Measurements from ENCODE around the gene SV2B. TPM values are rescaled to one million over a fixed set of nuclear protein-coding genes. Genes with fewer than 3 reads are reported as not detected.

SV2B gene
- total and polyA plus RNA-seq, 9 of the 15 experiments (the other 6 are each of a cell fraction or from before 2014, with no cell fraction given): 0.01 to 0.25 (median 0.11) TPM

GRCh38 chr15:91219206-91219605 lies 119.1 kb downstream of the SV2B start:
- no peaks in the 10 kb centered on the region for H3K9me1 ChIP-seq (ENCODE audit: control insufficient read depth, insufficient read depth, low read length)
- no peaks in the 10 kb centered on the region for H3K9me3 ChIP-seq (replicated peaks; ENCODE audit: control insufficient read depth, insufficient read depth, low read depth, low read length)
- no TSS peak for BruUV-seq (replicated peaks)
- no peaks in the 10 kb centered on the region for H4K20me1 ChIP-seq (replicated peaks; ENCODE audit: control insufficient read depth, insufficient read depth, low read length)
- no peak overlapping the region for H3K9ac ChIP-seq (ENCODE audit: insufficient read depth in 1 of 2, low read depth in 2 of 2, low read length in 2 of 2)
- 0% methylated on average over 1 of the region's 1 CpG for WGBS (ENCODE audit: insufficient coverage, low coverage, missing lambda C conversion rate)
- DNase-seq (ENCODE audit: extremely low read depth in 1 of 4, low spot score in 3 of 4): no peak
- CTCF ChIA-PET (ENCODE audit: low intra/inter-chr PET ratio): no interaction called here
- no peak for ATAC-seq
- H3K27me3 ChIP-seq (ENCODE audit: control insufficient read depth in 2 of 2, insufficient read depth in 2 of 2, low read length in 2 of 2): peaks cover 7 to 20% of the 10 kb centered on the region in 2 experiments
- no peak overlapping the region for H3K4me2 ChIP-seq (ENCODE audit: insufficient read depth, low read length)
- H3K36me3 ChIP-seq (ENCODE audit: control insufficient read depth, insufficient read depth, low read length): no peaks in the 10 kb centered on the region
- H3K4me1 ChIP-seq (replicated peaks in 1 of 2; ENCODE audit: control insufficient read depth in 2 of 2, insufficient read depth in 2 of 2, low read length in 2 of 2): no peaks in the 10 kb centered on the region
- no peak overlapping the region for H3K27ac ChIP-seq (ENCODE audit: extremely low read depth, low read depth, low read length)
- no peak overlapping the region for H2AFZ ChIP-seq (ENCODE audit: low read depth, low read length)
- H3K79me2 ChIP-seq (ENCODE audit: control insufficient read depth, insufficient read depth, low read length): no peaks in the 10 kb centered on the region
- no peak overlapping the region for H3K4me3 ChIP-seq
- POLR2A ChIA-PET: interaction anchor here (0.8 kb wide), 1 partner anchor 50 kb away, joined by 3 read pairs; no protein-coding TSS in a partner anchor
- intact Hi-C loops (cut with micrococcal nuclease) (no loop called here), in situ Hi-C loops (cut with MboI) (no loop called here)
- FAIRE-seq: no peak
- TF ChIP-seq ZC3H8 (IDR thresholded peaks at IDR 0.05) (no peak), RBM14 (IDR thresholded peaks at IDR 0.05; ENCODE audit: borderline replicate concordance, insufficient read depth, low read depth, low read length) (no peak), DPF2 (IDR thresholded peaks at IDR 0.05) (no peak), EP300 (IDR thresholded peaks at IDR 0.05; ENCODE audit: low read length) (no peak), KLF13 (tag; IDR thresholded peaks at IDR 0.05; ENCODE audit: borderline replicate concordance, low read depth) (no peak), KHSRP (IDR thresholded peaks at IDR 0.05) (no peak), YY1 (IDR thresholded peaks at IDR 0.05; ENCODE audit: borderline replicate concordance in 1 of 3, control insufficient read depth in 1 of 3, extremely low read depth in 1 of 3, insufficient read depth in 3 of 3, insufficient read length in 1 of 3, insufficient replicate concordance in 2 of 3, low read depth in 1 of 3, low read length in 2 of 3) (no peak), HNRNPUL1 (IDR thresholded peaks at IDR 0.05; ENCODE audit: low read length) (no peak), PPARD (CRISPR knock-in tag; IDR thresholded peaks at IDR 0.05) (no peak), CREB3 (tag; conservative IDR thresholded peaks at IDR 0.05; ENCODE audit: low read depth) (no peak), SMARCA5 (IDR thresholded peaks at IDR 0.05) (no peak)
- TF ChIP-seq, protein P1, sequence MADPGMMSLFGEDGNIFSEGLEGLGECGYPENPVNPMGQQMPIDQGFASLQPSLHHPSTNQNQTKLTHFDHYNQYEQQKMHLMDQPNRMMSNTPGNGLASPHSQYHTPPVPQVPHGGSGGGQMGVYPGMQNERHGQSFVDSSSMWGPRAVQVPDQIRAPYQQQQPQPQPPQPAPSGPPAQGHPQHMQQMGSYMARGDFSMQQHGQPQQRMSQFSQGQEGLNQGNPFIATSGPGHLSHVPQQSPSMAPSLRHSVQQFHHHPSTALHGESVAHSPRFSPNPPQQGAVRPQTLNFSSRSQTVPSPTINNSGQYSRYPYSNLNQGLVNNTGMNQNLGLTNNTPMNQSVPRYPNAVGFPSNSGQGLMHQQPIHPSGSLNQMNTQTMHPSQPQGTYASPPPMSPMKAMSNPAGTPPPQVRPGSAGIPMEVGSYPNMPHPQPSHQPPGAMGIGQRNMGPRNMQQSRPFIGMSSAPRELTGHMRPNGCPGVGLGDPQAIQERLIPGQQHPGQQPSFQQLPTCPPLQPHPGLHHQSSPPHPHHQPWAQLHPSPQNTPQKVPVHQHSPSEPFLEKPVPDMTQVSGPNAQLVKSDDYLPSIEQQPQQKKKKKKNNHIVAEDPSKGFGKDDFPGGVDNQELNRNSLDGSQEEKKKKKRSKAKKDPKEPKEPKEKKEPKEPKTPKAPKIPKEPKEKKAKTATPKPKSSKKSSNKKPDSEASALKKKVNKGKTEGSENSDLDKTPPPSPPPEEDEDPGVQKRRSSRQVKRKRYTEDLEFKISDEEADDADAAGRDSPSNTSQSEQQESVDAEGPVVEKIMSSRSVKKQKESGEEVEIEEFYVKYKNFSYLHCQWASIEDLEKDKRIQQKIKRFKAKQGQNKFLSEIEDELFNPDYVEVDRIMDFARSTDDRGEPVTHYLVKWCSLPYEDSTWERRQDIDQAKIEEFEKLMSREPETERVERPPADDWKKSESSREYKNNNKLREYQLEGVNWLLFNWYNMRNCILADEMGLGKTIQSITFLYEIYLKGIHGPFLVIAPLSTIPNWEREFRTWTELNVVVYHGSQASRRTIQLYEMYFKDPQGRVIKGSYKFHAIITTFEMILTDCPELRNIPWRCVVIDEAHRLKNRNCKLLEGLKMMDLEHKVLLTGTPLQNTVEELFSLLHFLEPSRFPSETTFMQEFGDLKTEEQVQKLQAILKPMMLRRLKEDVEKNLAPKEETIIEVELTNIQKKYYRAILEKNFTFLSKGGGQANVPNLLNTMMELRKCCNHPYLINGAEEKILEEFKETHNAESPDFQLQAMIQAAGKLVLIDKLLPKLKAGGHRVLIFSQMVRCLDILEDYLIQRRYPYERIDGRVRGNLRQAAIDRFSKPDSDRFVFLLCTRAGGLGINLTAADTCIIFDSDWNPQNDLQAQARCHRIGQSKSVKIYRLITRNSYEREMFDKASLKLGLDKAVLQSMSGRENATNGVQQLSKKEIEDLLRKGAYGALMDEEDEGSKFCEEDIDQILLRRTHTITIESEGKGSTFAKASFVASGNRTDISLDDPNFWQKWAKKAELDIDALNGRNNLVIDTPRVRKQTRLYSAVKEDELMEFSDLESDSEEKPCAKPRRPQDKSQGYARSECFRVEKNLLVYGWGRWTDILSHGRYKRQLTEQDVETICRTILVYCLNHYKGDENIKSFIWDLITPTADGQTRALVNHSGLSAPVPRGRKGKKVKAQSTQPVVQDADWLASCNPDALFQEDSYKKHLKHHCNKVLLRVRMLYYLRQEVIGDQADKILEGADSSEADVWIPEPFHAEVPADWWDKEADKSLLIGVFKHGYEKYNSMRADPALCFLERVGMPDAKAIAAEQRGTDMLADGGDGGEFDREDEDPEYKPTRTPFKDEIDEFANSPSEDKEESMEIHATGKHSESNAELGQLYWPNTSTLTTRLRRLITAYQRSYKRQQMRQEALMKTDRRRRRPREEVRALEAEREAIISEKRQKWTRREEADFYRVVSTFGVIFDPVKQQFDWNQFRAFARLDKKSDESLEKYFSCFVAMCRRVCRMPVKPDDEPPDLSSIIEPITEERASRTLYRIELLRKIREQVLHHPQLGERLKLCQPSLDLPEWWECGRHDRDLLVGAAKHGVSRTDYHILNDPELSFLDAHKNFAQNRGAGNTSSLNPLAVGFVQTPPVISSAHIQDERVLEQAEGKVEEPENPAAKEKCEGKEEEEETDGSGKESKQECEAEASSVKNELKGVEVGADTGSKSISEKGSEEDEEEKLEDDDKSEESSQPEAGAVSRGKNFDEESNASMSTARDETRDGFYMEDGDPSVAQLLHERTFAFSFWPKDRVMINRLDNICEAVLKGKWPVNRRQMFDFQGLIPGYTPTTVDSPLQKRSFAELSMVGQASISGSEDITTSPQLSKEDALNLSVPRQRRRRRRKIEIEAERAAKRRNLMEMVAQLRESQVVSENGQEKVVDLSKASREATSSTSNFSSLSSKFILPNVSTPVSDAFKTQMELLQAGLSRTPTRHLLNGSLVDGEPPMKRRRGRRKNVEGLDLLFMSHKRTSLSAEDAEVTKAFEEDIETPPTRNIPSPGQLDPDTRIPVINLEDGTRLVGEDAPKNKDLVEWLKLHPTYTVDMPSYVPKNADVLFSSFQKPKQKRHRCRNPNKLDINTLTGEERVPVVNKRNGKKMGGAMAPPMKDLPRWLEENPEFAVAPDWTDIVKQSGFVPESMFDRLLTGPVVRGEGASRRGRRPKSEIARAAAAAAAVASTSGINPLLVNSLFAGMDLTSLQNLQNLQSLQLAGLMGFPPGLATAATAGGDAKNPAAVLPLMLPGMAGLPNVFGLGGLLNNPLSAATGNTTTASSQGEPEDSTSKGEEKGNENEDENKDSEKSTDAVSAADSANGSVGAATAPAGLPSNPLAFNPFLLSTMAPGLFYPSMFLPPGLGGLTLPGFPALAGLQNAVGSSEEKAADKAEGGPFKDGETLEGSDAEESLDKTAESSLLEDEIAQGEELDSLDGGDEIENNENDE (IDR thresholded peaks at IDR 0.05; ENCODE audit: low read depth, low read length): no peak

Data from K562 (cell line).